GM18505 (cell line): Measurements from ENCODE around the gene KIAA0825.
"Not testable (repeated sequence)": the region's sequence is repeated elsewhere in the genome, so short reads cannot be mapped to it uniquely, and the experiment has no call there.

Source experiments
- ATAC-seq: cut with Tn5 transposase; IDR thresholded peaks from one replicate; pipeline ENCODE4 v1.9.1; 2021; ENCODE audit not compliant: unreplicated experiment
- POLR2A ChIP-seq: IDR thresholded peaks from 4 replicates; pipeline ENCODE4 v1.6.1; 2011; ENCODE audit warnings: borderline replicate concordance; ENCODE audit not compliant: insufficient read depth, insufficient read length; ENCODE audit errors: extremely low read depth

Gene KIAA0825

GRCh38 chr5:94362857-94363256, 255.5 kb downstream of the KIAA0825 start:
- TF ChIP-seq POLR2A: no peak
- ATAC-seq: no peak

DNA sequence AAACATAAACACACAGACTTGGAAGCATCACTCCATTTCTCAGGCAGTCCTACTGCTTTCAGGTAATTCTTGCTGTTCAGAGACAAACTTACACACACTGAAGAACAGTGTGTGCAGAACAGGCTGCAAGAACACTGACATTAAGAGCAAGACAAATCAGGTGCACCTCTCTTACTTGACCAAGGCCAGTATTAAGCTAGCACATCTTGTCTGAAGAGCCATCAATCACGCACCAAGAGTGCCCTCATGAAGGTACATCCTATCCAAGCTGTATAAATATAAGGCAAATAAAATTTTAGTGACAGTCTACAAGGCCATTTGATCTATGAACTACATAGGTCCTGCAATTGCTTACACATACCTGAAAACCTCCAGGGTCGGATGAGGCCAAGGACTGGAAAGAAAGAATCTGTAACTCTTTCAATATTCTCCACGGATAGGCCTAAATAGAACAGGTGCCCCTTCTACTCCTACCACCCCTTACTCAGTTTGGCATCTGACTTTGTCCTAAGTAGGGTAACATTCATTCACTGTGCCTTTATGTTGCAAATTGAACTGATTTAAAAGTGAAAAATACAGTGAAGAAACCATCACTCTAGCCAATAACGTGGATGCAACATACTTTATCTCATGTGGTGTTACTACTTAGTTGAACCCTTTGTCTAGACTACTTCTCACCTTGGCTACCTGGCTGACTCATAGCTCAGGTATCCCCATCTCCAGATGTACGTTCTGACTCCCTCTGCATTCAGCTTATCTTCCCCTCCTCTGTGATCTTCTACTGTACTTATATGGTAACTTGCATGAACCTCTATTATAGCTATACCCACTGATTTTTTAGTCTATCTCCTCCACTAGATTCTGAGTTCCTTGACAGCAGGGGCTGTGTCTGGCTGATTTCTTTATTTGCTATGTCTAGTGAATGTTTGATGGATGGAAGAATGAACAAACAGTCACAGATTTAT, 256.3 kb downstream of the KIAA0825 start:
- no peak for TF ChIP-seq POLR2A
- no peak for ATAC-seq

GRCh38 chr5:94361161-94361560, 257.2 kb downstream of the KIAA0825 start:
- no peak for ATAC-seq
- TF ChIP-seq POLR2A: no peak

DNA sequence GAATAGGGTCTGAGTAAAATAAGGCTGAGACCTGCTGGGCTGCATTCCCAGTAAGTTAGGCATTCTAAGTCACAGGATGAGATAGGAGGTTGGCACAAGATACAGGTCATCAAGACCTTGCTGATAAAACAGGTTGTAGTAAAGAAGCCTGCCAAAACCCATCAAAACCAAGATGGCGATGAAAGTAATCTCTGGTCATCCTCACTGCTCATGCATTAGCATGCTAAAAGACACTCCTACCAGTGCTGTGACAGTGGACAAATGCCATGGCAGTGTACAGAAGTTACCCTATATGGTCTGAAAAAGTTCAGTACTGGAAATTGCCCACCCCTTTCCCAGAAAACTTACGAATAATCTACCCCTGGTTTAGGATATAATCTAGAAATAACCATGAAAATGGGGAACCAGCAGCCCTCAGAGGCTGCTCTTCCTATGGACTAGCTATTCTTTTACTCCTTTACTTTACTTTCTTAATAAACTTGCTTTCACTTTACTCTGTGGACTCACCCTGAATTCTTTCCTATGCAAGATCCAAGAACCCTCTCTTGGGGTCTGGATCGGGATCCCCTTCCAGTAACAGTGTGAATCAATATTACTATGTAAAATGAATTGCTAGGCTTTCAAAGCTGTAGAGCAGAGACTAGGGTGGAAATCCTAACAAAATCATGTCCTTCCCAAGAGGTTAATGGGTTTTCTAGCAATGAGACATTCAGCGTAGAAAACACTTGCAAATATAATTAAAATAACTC, 257.8 kb downstream of the KIAA0825 start:
- no peak for ATAC-seq
- TF ChIP-seq POLR2A: no peak

GRCh38 chr5:94359880-94360279, 258.5 kb downstream of the KIAA0825 start:
- TF ChIP-seq POLR2A: no peak

GRCh38 chr5:94355811-94356210, 262.6 kb downstream of the KIAA0825 start:
- ATAC-seq: no peak
- TF ChIP-seq POLR2A: no peak

More at GRCh38 chr5:94359880-94360279, 258.5 kb downstream of the KIAA0825 start:
- no peak for ATAC-seq

- ATAC-seq: not testable (repeated sequence)
Measured at GRCh38 chr5:94354837-94355485, 263.4 kb downstream of the KIAA0825 start.

DNA sequence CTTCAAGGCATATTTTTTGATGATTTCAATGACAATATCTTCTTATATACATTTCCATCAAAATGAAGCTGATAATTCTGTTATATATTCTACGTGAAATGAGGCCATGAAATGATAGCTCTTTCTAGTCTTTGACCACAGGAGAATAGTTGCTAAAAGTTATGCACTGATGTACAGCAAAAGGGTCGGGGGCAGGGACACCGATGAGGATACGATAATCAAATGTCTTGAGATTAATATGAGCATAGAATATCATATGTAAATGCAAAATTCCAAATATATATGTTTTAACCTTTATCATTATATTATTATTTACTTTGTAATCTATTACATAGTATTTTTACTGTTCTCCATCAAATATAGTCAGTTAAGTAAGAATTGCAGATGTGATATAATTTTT, 264.8 kb downstream of the KIAA0825 start:
- no peak for ATAC-seq
- no peak for TF ChIP-seq POLR2A

DNA sequence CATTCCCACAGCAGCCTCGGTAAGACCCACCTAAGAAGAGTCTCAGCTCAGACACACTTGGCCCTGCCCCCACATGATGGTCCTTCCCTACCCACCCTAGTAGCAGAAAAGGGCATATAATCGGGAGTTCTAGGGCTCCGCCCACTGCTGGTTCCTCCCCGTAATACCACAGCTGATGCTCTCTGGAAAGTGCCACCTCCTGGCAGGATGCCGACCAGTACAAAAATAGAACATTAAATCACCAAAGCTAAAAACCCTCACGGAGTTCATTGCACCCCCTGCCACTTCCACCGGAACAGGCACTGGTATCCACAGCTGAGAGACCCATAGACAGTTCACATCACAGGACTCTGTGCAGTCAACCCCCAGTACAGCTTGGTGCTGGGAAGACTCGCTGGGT, 271.3 kb downstream of the KIAA0825 start:
- no peak for ATAC-seq
- no peak for TF ChIP-seq POLR2A

DNA sequence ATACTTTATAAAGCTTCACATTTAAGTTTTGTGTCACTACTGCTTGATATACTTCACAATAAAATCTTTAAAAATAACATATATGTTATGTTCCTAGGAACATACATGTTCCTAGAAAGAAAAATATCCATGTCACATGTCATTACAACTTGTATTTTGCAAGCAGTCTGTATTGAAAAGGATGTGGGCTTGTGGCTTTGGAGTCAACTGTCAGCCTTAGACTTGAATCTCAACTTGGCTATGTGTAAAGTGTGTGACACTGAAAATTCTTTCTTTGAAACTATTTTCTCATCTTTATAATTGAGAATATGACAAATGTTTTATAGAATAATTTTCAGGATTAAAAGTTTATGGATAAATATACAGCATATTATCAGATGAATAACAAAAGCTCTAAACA, 273.1 kb downstream of the KIAA0825 start:
- TF ChIP-seq POLR2A: no peak
- no peak for ATAC-seq

DNA sequence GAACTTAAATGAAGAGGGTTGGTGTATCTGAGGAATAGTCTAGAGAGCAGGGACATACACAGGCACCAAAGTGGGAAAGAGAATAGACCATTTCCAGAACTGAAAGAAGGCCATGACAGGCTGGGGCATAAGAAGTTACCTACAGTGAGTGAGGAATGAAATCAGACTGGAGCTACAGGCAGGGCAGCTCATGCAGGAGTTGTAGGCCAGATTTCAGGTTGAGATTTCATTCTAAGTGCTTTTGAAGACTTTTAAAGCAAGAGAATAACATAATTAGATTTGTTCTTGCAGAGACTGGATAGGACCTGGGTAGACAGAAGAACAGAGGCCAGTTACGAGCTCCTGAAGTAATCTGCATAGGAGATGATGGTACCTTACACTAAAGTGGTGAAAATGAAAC, 280.8 kb downstream of the KIAA0825 start:
- TF ChIP-seq POLR2A: no peak

DNA sequence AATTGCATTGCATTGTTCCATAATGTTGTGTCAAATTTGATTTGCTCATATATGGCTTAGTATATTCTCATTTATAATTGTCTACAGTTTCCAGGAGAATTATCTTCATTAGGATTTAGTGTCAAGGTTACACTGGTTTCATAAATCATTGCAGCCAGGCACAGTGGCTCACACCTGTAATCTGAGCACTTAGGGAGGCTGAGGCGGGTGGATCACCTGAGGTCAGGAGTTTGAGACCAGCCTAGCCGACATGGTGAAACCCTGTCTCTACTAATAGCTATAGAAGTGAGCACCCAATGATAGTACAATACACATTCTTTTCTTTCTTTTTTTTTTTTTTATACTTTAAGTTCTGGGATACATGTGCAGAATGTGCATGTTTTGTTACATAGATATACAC, 282.5 kb downstream of the KIAA0825 start:
- no peak for ATAC-seq
- TF ChIP-seq POLR2A: no peak

More for the DNA sequence above, 280.8 kb downstream of the KIAA0825 start:
- ATAC-seq: no peak

- ATAC-seq: no peak
- TF ChIP-seq POLR2A: no peak
Measured at GRCh38 chr5:94329115-94329514, 289.3 kb downstream of the KIAA0825 start.
